ENCODE data around the gene ADH4.
"Not testable (repeated sequence)": the region's sequence is repeated elsewhere in the genome, so short reads cannot be mapped to it uniquely, and the experiment has no call there.

ADH4 gene

GRCh38 chr4:99104153-99104552 lies 39.9 kb downstream of the ADH4 start:
- no peak for TF ChIP-seq CTCF (IDR thresholded peaks at IDR 0.05; ENCODE audit: borderline replicate concordance, insufficient read depth, low read depth, low read length)
- H3K4me3 ChIP-seq (ENCODE audit: low read depth, low read length) = no peak overlapping the region

- no peak overlapping the region for H3K4me3 ChIP-seq (ENCODE audit: low read depth, low read length)
- no peak for TF ChIP-seq CTCF (IDR thresholded peaks at IDR 0.05; ENCODE audit: borderline replicate concordance, insufficient read depth, low read depth, low read length)
These were observed 40.9 kb downstream of the ADH4 start for GRCh38 chr4:99103166-99103565.

GRCh38 chr4:99102634-99103033 lies 41.5 kb downstream of the ADH4 start:
- no peak for TF ChIP-seq CTCF (IDR thresholded peaks at IDR 0.05; ENCODE audit: borderline replicate concordance, insufficient read depth, low read depth, low read length)
- H3K4me3 ChIP-seq (ENCODE audit: low read depth, low read length) = no peak overlapping the region

GRCh38 chr4:99100876-99101275 lies 43.2 kb downstream of the ADH4 start:
- TF ChIP-seq CTCF (IDR thresholded peaks at IDR 0.05; ENCODE audit: borderline replicate concordance, insufficient read depth, low read depth, low read length) = no peak
- no peak overlapping the region for H3K4me3 ChIP-seq (ENCODE audit: low read depth, low read length)

- not testable (repeated sequence) for H3K4me3 ChIP-seq (ENCODE audit: low read depth, low read length)
These were observed 44.3 kb downstream of the ADH4 start for GRCh38 chr4:99099814-99100213.

- no peak for TF ChIP-seq CTCF (IDR thresholded peaks at IDR 0.05; ENCODE audit: borderline replicate concordance, insufficient read depth, low read depth, low read length)
- H3K4me3 ChIP-seq (ENCODE audit: low read depth, low read length) = no peak overlapping the region
These were observed 44.8 kb downstream of the ADH4 start for GRCh38 chr4:99099311-99099710.

GRCh38 chr4:99091841-99092240 lies 52.3 kb downstream of the ADH4 start:
- not testable (repeated sequence) for H3K4me3 ChIP-seq (ENCODE audit: low read depth, low read length)

GRCh38 chr4:99091216-99091575 lies 52.9 kb downstream of the ADH4 start:
- TF ChIP-seq CTCF (IDR thresholded peaks at IDR 0.05; ENCODE audit: borderline replicate concordance, insufficient read depth, low read depth, low read length) = no peak
- H3K4me3 ChIP-seq (ENCODE audit: low read depth, low read length) = no peak overlapping the region

All from GM12875 (cell line).